Urinary bladder (tissue), 4 donors: Measurements from ENCODE around the gene ZNF782. TPM values are rescaled to one million over a fixed set of nuclear protein-coding genes. Genes with fewer than 3 reads are reported as not detected.

Experiments used
- DNase-seq: peaks from one replicate; pipeline ENCODE4 v3.0.0-alpha.2; 2015; ENCODE audit errors: extremely low spot score
- H3K27ac ChIP-seq: one replicate; pipeline ENCODE4 v1.5.1; 2013; ENCODE audit warnings: low read depth, mild to moderate bottlenecking, moderate library complexity
- H3K36me3 ChIP-seq: one replicate; pipeline ENCODE4 v1.6.1; 2013; ENCODE audit warnings: mild to moderate bottlenecking, moderate library complexity; ENCODE audit not compliant: insufficient read depth
- H3K4me1 ChIP-seq: one replicate; pipeline ENCODE4 v1.6.1; 2013; ENCODE audit warnings: mild to moderate bottlenecking, moderate library complexity; ENCODE audit not compliant: insufficient read depth
- H3K4me3 ChIP-seq: one replicate; pipeline ENCODE4 v1.5.1; 2013; ENCODE audit warnings: low read depth, low read length
- WGBS: extraction: QIAGEN DNeasy Blood & Tissue Kit; methylation state at CpG from one replicate; pipeline ENCODE4 v1.1.7; 2013; 5-methylcytosine and 5-hydroxymethylcytosine counted together
- polyA plus RNA-seq: library from polyadenylated mRNA; stranded (reverse); fragments of 200-250 nt; gene quantifications from one replicate; pipeline ENCODE4 v1.2.3, GENCODE V29; 2013
- total RNA-seq: library from RNA; depleted of rRNA; stranded (reverse); fragments of >200 nt; gene quantifications from one replicate; pipeline ENCODE4 v1.2.3, GENCODE V29; 2014
- donor health status: healthy with polysubstance abuse.
- donor health status: healthy.

The ZNF782 gene
- total and polyA plus RNA-seq, 2 donors: 2.4 to 29.7 TPM

DNA sequence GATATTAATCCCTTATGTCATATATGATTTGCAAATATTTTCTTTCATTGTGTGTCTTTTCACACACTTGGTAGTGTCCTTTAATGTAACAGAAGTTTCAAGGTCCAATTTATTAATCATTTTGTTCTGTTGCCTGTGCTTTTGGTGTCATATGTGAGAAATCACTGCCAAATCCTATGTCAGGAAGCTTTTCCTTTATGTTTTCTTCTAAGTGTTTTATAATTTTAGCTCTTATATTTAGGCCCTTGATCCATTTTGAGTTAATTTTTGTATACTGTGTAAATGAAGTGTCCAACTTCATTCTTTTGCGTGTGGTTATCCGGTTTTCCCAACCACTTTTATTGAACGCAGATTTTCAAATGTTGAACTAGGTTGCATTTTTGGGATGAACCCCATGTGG is 70.3 kb downstream of the ZNF782 start:
- H3K36me3 ChIP-seq: no peaks in the 10 kb centered on the region
- DNase-seq: no peak
- H3K4me3 ChIP-seq: no peak overlapping the region
- no peak overlapping the region for H3K27ac ChIP-seq
- 96% methylated on average over 3 of the region's 3 CpGs for WGBS
- no peaks in the 10 kb centered on the region for H3K4me1 ChIP-seq

DNA sequence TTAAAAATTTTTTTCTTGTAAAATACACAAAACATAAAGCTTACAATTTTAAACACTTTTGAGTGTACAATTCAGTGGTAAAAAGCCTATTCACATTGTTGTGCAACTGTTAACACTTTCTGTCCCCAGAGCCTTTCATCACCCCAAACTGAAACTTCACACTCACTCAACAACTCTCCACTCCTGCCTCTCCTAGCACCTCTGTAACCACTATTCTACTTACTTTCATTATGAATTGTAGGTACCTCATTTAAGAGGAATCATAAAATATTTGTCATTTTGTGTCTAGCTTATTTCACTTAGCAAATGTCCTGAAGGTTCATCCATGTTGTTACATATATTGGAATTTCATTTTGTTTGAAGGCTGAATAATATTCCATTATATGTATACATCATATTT is 72.1 kb downstream of the ZNF782 start:
- Histone ChIP-seq H3K27ac (no peak overlapping the region), H3K4me1 (no peaks in the 10 kb centered on the region), H3K4me3 (no peak overlapping the region), H3K36me3 (no peaks in the 10 kb centered on the region)
- DNase-seq: no peak

DNA sequence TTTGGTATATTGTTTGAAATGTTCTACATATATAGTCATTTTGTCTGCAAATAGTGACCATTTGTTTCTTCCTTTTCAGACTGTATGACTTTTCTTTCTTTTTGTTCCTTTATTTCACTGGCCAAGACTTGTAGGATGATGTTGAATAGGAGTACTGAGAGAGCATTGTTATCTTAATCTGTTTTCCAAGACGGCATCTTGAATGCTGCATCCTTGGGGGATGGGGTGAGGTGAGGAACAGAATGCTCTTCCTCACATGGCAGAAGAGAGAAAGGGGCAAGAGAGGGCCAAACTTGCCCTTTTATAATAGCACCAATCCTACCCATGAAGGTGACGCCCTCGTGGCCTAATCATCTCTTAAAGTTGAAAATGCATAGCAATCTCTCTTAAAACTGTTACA is 72.8 kb downstream of the ZNF782 start:
- no peaks in the 10 kb centered on the region for H3K36me3 ChIP-seq
- whole genome bisulfite sequencing: 62% methylated on average over 3 of the region's 3 CpGs
- H3K4me3 ChIP-seq: no peak overlapping the region
- no peak for DNase-seq
- H3K4me1 ChIP-seq: no peaks in the 10 kb centered on the region
- no peak overlapping the region for H3K27ac ChIP-seq

DNA sequence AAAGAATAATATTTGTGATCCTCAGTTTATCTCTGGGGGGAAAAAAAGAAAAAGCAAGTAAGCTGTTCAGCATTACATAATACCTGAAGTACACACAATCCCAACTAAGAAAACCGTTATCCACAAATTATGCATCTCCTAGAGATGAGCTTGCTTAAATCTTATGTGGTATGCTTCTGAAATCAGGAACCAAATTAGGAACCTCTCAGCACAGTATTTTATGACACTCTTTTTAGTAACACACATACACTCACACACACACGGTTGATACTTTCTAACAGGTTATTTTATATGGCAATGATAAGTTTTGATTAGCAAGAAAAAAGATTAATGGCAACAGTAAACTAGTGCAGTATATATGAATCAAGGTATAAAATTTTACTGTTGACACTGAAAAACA is 75.2 kb downstream of the ZNF782 start:
- WGBS: 47% methylated on average over 2 of the region's 2 CpGs
- no peak for DNase-seq
- H3K4me3 ChIP-seq: no peak overlapping the region
- H3K36me3 ChIP-seq: peaks cover 4% of the 10 kb centered on the region
- H3K27ac ChIP-seq: no peak overlapping the region
- no peaks in the 10 kb centered on the region for H3K4me1 ChIP-seq

DNA sequence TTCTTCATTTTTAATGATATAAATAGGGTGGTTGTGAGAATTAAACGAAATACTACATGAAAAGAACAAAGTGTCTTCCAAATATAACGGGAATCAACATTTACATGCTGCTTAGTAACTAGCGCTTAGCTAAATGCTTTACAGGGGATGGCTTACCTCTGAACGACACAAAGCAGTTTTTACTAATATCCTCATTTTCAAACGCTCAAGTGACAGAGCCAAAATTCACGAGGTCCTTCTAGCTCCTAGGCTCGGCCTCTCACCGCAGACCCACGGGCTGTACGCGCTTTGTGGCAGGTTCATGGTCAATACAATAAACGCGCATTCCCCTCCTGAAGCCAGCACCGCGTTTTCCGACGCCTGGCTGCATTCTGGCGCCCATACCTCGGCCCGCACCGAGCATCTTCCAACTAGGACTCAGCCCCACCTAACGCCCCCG is 76.9 kb downstream of the ZNF782 start:
- no peak for DNase-seq
- 3% methylated on average over 23 of the region's 23 CpGs for WGBS

DNA sequence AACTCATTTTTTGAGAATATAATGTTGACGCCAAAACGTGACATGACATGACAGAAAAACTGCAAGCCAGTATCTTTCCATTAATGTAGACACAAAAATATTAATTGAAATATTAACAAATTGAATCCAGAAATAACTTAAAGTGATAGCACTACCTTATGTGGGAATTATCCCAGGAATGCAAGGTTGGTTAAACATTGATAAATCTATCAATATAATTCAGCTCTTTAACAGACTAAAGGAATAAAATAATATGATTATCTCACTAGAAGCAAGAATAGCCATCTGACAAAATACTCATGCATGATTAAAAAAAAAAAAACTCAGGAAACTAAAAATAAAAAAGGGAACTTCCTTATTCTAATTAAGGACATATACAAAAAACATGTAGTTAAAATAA is 83.2 kb downstream of the ZNF782 start:
- Histone ChIP-seq H3K4me3 (no peak overlapping the region), H3K36me3 (peaks cover 17% of the 10 kb centered on the region), H3K27ac (no peak overlapping the region), H3K4me1 (no peaks in the 10 kb centered on the region)
- no peak for DNase-seq
- 76% methylated on average over 2 of the region's 2 CpGs for WGBS

More for the DNA sequence above, 76.9 kb downstream of the ZNF782 start:
- Histone ChIP-seq H3K27ac (peak overlapping the region; percentile 80), H3K4me1 (no peaks in the 10 kb centered on the region), H3K4me3 (peak overlapping the region; percentile 77), H3K36me3 (peaks cover 8% of the 10 kb centered on the region)

DNA sequence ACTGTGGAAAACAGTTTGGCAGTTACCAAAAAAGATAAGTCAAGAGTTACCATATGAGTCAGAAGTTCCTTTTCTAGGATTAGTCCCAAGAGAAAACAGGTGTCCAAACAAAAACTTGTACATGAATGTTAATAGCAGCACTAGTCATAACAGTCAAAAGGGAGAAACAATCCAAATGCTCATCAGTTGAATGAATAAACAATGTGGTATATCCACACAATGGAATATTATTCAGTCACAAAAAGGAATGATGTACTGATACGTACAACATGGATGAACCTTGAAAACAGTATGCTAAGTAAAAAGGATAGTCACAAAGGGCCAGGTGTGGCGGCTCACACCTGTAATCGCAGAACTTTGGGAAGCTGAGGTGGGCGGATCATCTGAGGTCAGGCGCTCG is 84.3 kb downstream of the ZNF782 start:
- Histone ChIP-seq H3K36me3 (peaks cover 17% of the 10 kb centered on the region), H3K27ac (no peak overlapping the region), H3K4me3 (no peak overlapping the region), H3K4me1 (no peaks in the 10 kb centered on the region)
- no peak for DNase-seq
- 97% methylated on average over 6 of the region's 6 CpGs for WGBS

Other genes starting within 250 kb of the ZNF782 start
- gene CDC14B, start 234.7 kb downstream of the ZNF782 start, total RNA-seq: 27.8 TPM
- 11.7 TPM for gene CDC14B, start 234.7 kb downstream of the ZNF782 start, polyA plus RNA-seq
- 19.7 TPM for gene PRXL2C, start 199.2 kb downstream of the ZNF782 start, total RNA-seq
- gene PRXL2C, start 199.2 kb downstream of the ZNF782 start, polyA plus RNA-seq: 11.2 TPM
- 36.5 TPM for gene ZNF510, start 76.4 kb downstream of the ZNF782 start, total RNA-seq
- 6.0 TPM for gene ZNF510, start 76.4 kb downstream of the ZNF782 start, polyA plus RNA-seq
- gene NUTM2G, start 74.3 kb upstream of the ZNF782 start, total RNA-seq: not detected
- not detected for gene NUTM2G, start 74.3 kb upstream of the ZNF782 start, polyA plus RNA-seq
- 0.42 TPM for gene CTSV, start 184.6 kb upstream of the ZNF782 start, total RNA-seq
- 0.13 TPM for gene CTSV, start 184.6 kb upstream of the ZNF782 start, polyA plus RNA-seq